Activated naive CD4-positive, alpha-beta T cell treated with anti-CD3 and anti-CD28 coated beads, Interleukin-2, amount 10 ng/mL, durations not matched to agents 7 days and 5 days (primary cell): ENCODE data around the gene PSMB2.

Source experiments
- CTCF ChIA-PET: fragments of 350-600 bp; sonication (Branson Sonifier 250); formaldehyde crosslinking; loops from one replicate; lab custom pipeline; 2021; ENCODE audit warnings: antibody characterized with exemption; lab: Charles Lee
- DNase-seq: peaks from one replicate; pipeline ENCODE4 v3.0.0-alpha.2; 2020
- H3K27ac Mint-ChIP-seq: one replicate; pipeline ENCODE4 v1.8.0; 2021; ENCODE audit warnings: mild to moderate bottlenecking, moderate library complexity, mixed read lengths
- H3K27me3 Mint-ChIP-seq: one replicate; pipeline ENCODE4 v1.8.0; 2021; ENCODE audit warnings: mild to moderate bottlenecking, mixed read lengths
- H3K36me3 Mint-ChIP-seq: one replicate; pipeline ENCODE4 v1.8.0; 2021; ENCODE audit warnings: mixed read lengths
- H3K4me1 Mint-ChIP-seq: one replicate; pipeline ENCODE4 v1.8.0; 2021; ENCODE audit warnings: mixed read lengths
- H3K4me3 Mint-ChIP-seq: one replicate; pipeline ENCODE4 v1.8.0; 2021; ENCODE audit warnings: mild to moderate bottlenecking, moderate library complexity, mixed read lengths
- H3K9me3 Mint-ChIP-seq: one replicate; pipeline ENCODE4 v1.8.0; 2021; ENCODE audit warnings: mixed read lengths

The PSMB2 gene

DNA sequence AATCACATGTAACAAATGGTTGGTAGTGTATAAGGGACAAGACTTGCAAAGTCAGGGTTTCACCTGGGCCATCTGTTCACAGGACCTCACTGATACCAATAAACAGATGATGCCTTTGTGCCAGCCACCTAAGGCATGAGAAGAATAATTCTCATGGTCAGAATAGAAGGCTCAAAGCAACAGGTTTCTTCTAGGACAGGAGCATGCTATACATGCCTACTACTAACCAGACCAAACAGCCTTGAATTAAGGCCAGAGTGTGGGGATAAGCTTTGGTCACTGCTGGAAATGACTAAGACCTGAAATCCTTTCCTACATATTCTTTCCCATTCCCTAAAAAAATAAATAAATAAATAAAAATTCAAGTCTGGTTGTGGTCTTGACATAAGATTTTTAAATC is 17.5 kb downstream of the PSMB2 start:
- H3K4me1 Mint-ChIP-seq = peaks cover 2% of the 10 kb centered on the region
- CTCF ChIA-PET = no interaction called here

DNA sequence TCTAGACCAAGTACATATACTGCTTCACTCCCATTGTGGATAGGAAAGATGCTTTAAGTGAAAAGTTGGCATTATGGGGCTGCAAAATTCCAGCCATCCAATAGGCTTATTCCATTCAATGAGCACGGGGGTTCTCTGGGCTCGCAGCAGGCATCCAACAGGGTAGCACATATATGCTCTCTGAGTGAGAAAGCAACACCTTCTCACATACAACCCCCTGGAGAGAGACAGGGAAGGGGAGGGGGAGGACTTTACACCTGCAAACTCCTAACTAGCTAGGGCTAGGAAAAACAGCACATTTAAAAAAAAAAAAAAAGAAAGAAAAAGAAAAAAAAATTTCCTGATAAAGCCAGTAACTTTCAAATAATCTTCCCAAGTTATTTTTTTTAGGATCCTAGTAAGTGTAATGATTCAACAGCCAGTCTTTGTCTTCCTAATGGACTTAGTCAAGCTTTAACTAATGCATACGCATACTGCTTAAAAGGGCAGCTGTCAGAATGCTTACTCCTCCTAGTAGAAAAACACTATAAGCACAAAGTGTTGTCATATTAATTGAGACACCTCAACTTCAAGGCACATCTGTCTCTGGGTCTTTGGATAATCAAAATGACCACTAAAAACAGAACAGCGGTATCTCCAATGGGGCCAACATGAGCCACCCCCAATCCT is 18.7 kb downstream of the PSMB2 start:
- Mint-ChIP-seq H3K4me3 (no peak overlapping the region), H3K9me3 (no peaks in the 10 kb centered on the region), H3K27me3 (no peaks in the 10 kb centered on the region), H3K36me3 (peaks cover 21% of the 10 kb centered on the region), H3K4me1 (peaks cover 2% of the 10 kb centered on the region), H3K27ac (no peak overlapping the region)
- DNase-seq = no peak
- CTCF ChIA-PET = no interaction called here

More for the DNA sequence above, 17.5 kb downstream of the PSMB2 start:
- Mint-ChIP-seq H3K27ac (no peak overlapping the region), H3K27me3 (no peaks in the 10 kb centered on the region), H3K9me3 (no peaks in the 10 kb centered on the region), H3K4me3 (no peak overlapping the region), H3K36me3 (peaks cover 23% of the 10 kb centered on the region)
- DNase-seq = no peak

DNA sequence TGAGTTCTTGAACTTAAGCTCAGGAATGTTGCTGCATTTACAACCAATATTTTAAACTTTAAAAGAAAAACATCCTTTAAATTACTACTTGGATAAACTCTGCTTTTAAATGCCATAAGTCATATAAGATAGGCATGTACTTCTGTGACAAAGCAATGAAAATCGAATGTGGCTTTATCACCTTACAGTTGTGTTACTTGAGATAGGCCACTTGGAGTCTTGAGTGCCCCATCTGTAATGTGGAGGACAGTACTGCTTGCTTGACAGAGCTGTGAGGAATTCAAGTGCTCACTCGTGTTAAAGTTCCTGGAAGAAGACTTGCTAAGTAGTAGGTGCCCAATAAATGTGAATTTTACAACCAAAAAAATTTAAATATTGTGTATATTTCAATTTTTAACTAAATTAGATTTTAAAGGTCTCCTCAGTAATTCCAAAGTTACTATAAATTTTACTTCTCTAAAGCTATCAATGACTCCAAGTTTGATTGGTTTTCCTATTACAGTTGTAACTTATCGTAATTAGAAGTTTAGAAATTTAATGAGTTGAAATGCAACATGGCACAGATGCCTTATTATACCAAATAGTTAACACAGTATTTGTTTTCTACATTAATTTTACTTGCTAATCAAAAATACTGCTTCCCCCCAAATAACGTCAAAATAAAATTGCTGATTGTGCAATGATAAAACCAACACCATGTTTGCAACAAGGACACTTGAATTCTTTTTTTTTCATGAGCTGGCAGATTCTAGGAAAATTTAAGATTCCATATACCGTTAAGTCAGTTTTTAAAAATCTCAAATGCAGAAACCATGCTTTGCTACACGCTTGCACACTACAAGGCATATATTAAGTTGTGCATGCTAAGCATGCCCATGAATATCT is 21.8 kb downstream of the PSMB2 start:
- Mint-ChIP-seq H3K4me3 (no peak overlapping the region), H3K9me3 (no peaks in the 10 kb centered on the region), H3K36me3 (peaks cover 20% of the 10 kb centered on the region), H3K4me1 (peaks cover 2% of the 10 kb centered on the region), H3K27me3 (no peaks in the 10 kb centered on the region), H3K27ac (no peak overlapping the region)
- CTCF ChIA-PET = interaction anchor here (1.0 to 1.1 kb wide), 2 partner anchors 51 to 96 kb away, joined by 3 read pairs; no protein-coding TSS in a partner anchor
- DNase-seq = no peak

DNA sequence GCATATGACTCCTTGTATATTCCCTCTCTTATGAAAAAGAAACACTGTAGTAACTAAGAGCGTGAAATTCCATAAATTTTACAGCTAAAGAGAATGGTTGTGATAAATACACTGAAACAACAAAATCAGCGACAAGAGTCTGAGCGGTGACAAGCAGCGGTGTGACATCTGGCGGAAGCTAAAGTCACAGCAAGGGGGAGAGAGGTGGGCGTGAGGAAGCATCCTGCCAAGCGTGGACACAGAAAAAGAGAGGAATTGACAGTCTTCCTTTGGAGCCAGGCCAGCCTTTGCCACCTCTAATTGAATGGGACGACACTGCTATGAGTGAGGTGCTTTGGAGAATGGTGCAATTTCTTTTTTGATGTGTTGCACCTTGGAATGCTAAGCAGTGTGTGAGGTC is 25.9 kb downstream of the PSMB2 start:
- Mint-ChIP-seq H3K27me3 (no peaks in the 10 kb centered on the region), H3K36me3 (peaks cover 23% of the 10 kb centered on the region), H3K4me1 (peaks cover 3% of the 10 kb centered on the region), H3K27ac (no peak overlapping the region), H3K9me3 (no peaks in the 10 kb centered on the region), H3K4me3 (no peak overlapping the region)
- DNase-seq = no peak
- CTCF ChIA-PET = no interaction called here

DNA sequence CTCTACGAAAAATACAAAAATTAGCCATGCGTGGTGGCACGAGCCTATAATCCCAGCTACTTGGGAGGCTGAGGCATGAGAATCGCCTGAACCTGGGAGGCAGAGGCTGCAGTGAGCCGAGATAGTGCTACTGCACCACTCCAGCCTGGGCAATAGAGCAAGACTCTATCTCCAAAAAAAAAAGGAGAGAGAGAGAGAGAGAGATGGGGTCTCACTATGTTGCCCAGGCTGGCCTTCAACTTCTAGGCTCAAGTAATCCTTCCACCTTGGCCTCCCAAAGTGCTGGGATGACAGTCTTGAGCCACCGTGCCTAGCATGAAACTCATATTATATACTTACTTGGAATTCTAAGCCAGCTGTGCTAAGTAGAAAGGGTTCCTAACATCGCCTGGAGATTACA is 29.7 kb downstream of the PSMB2 start:
- Mint-ChIP-seq H3K4me1 (peaks cover 6% of the 10 kb centered on the region), H3K27me3 (no peaks in the 10 kb centered on the region), H3K9me3 (no peaks in the 10 kb centered on the region), H3K36me3 (peaks cover 37% of the 10 kb centered on the region), H3K4me3 (no peak overlapping the region), H3K27ac (no peak overlapping the region)
- CTCF ChIA-PET = no interaction called here
- no peak for DNase-seq

DNA sequence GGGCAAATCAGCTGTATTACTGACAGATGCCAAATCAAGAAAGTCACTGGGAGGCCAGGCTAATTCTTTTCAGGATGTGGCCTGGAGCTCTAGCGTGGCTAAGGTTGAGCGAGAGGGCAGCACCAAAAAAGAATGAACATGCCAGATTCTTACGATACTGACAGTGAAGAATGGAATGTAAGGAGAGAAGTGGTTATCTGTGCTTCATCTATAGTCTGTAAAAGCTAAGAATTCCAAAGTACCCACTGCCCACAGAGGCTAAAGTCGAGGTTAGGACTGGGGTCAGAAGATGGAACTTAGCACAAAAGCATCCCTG is 35.5 kb downstream of the PSMB2 start:
- CTCF ChIA-PET = no interaction called here
- Mint-ChIP-seq H3K36me3 (peaks cover 46% of the 10 kb centered on the region), H3K27ac (no peak overlapping the region), H3K4me3 (no peak overlapping the region), H3K4me1 (peaks cover 4% of the 10 kb centered on the region), H3K9me3 (no peaks in the 10 kb centered on the region), H3K27me3 (no peaks in the 10 kb centered on the region)
- no peak for DNase-seq

DNA sequence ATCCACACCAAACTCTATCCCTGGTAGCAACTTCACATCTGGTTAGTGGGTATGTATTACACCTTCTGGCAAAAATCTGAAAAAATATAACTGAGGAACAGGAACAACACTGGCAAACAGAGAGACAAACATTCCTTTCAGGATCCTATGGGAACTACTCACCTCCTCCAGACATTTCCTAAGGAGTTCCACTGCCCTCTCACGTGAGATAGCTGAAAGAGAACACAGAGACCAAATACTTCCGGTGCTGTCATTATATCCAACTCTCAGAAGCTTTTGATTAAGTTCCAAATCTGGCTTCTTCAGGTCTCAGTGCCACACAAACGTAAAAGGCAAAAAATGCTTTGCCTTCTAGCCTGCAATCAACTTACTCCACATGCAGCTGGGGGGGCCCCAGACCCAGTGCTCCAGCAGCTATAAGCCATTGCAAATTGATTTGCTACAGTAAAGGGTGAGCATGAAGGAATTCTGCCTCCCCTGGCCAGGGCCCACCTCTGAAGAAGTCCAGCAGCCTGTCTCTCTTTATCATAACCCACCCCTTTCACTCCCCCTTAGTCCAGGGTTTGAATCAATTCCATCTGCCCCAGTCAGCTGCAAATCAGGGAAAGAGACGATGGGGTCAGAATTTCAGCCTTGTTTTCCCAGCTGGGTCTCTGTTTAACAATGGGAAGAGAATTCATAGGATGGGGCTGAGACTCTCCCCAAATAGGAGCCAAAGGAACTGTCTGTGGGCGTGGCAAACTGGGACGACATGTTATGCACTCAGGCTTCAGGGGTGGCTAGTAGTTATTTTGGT is 36.1 kb downstream of the PSMB2 start:
- CTCF ChIA-PET = no interaction called here
- no peak for DNase-seq
- no peak overlapping the region for H3K27ac Mint-ChIP-seq
- peaks cover 3% of the 10 kb centered on the region for H3K4me1 Mint-ChIP-seq
- H3K27me3 Mint-ChIP-seq = no peaks in the 10 kb centered on the region
- H3K4me3 Mint-ChIP-seq = no peak overlapping the region
- no peaks in the 10 kb centered on the region for H3K9me3 Mint-ChIP-seq
- H3K36me3 Mint-ChIP-seq = peaks cover 46% of the 10 kb centered on the region

DNA sequence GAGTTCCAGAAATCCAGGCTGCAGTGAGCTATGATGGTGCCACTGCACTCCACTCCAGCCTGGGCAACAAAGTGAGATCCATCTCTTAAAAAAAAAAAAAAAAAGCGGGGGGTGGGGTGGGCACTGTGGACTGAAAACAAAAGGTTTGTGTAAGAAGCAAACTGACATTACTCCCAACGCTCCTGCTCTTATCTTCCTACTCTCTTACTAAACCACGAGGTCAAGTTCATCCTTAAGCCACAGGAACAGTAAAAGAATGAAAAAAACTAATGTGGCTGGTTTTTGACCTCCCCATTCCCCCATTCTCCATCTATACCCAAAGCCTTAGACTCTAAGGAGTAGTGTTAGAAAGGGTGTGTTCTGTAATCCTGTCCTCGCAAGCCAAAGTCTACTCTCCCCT is 37.4 kb downstream of the PSMB2 start:
- Mint-ChIP-seq H3K27me3 (no peaks in the 10 kb centered on the region), H3K27ac (no peak overlapping the region), H3K36me3 (peaks cover 43% of the 10 kb centered on the region), H3K4me3 (no peak overlapping the region), H3K4me1 (no peaks in the 10 kb centered on the region), H3K9me3 (no peaks in the 10 kb centered on the region)
- no peak for DNase-seq
- CTCF ChIA-PET = interaction anchor here (1.3 kb wide), 1 partner anchor 112 kb away, joined by 5 read pairs; no protein-coding TSS in a partner anchor

DNA sequence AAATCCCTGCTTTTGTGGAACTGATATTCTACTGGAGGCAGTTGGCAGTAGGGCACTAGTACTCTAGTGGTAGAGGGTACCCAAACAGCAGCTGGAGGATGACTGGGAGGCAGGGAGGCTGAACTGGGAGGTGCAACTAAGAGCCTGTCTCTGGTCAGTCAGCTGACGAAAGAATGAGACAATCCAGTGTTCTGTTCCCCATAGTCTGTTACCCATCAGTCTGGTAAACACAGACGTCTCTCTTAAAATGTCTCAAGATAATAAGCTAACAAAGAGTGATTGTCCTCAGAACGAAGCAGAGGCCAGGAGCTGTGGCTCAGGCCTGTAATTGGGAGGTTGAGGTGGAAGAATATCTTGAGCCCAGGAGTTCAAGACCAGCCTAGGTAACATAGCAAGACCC is 37.9 kb downstream of the PSMB2 start:
- CTCF ChIA-PET = interaction anchor here (1.3 kb wide), 1 partner anchor 113 kb away, joined by 5 read pairs; no protein-coding TSS in a partner anchor
- Mint-ChIP-seq H3K27ac (no peak overlapping the region), H3K9me3 (no peaks in the 10 kb centered on the region), H3K4me1 (no peaks in the 10 kb centered on the region), H3K4me3 (no peak overlapping the region), H3K36me3 (peaks cover 41% of the 10 kb centered on the region), H3K27me3 (no peaks in the 10 kb centered on the region)
- DNase-seq = no peak

DNA sequence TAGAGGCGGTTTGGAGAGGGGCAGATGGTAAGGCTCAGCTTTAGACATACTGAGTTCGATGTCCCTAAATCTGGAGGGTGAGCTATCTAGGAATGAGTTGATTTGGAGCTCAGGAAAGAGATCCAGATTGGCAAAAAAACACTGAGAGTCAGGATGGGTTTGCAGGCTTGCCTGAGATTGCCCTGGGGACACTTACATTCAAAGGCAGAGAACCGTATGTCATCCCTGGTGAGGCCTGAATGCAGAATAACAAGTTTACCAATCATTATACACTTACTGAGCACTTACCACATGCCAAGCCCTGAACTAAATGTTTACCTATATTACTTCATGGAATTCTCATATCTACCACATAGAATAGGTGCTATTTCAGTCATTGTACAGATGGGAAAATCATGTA is 40.7 kb downstream of the PSMB2 start:
- no peak overlapping the region for H3K4me3 Mint-ChIP-seq
- H3K36me3 Mint-ChIP-seq = peaks cover 28% of the 10 kb centered on the region
- H3K9me3 Mint-ChIP-seq = no peaks in the 10 kb centered on the region
- no peaks in the 10 kb centered on the region for H3K27me3 Mint-ChIP-seq
- CTCF ChIA-PET = interaction anchor here (1.1 kb wide), 1 partner anchor 128 kb away, joined by 4 read pairs; no protein-coding TSS in a partner anchor
- H3K27ac Mint-ChIP-seq = no peak overlapping the region
- DNase-seq = no peak
- H3K4me1 Mint-ChIP-seq = no peaks in the 10 kb centered on the region

DNA sequence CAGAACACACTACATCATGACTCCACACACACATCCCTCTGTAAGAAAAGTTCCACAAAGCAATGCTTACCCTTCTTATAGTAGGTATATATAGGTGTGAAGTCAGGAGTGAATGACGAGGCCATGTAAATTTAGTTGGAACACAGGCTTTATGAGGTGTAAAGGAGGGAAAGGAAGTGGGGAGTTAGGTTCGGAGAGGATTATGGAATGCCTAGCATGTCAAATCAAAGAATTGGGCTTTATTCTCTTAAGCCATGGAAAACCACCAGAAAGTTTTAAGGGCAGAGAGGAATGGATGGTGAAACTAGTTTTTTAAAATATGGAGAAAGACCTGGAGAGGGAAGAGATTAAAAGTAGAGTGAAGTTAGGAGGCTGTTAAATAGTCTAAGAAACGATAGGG is 41.9 kb downstream of the PSMB2 start:
- H3K27me3 Mint-ChIP-seq = no peaks in the 10 kb centered on the region
- no peaks in the 10 kb centered on the region for H3K9me3 Mint-ChIP-seq
- peaks cover 22% of the 10 kb centered on the region for H3K36me3 Mint-ChIP-seq
- no peaks in the 10 kb centered on the region for H3K4me1 Mint-ChIP-seq
- no peak overlapping the region for H3K4me3 Mint-ChIP-seq
- CTCF ChIA-PET = interaction anchor here (1.1 kb wide), 1 partner anchor 129 kb away, joined by 4 read pairs; no protein-coding TSS in a partner anchor
- no peak overlapping the region for H3K27ac Mint-ChIP-seq
- no peak for DNase-seq

DNA sequence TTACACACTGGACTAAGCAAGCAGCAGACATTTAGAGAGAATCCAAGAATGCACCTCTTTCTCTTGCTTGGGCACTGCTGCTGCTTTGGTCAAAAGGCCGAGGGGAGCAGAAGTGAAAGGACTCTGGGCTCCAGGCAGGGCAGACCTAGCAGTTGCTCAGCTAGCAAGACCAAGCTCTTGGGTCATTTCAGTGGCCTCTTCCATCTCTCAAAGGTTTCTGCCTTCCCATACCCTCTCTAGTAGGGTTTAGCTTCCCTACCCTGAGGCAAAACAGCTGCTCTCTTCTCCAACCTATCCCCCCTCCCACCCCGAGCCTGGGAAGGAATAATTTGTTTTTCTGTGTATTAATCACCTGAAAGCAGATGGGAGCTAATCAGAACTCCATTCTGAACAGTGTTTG is 42.4 kb downstream of the PSMB2 start:
- Mint-ChIP-seq H3K27ac (no peak overlapping the region), H3K9me3 (no peaks in the 10 kb centered on the region), H3K36me3 (peaks cover 19% of the 10 kb centered on the region), H3K4me3 (no peak overlapping the region), H3K4me1 (no peaks in the 10 kb centered on the region), H3K27me3 (no peaks in the 10 kb centered on the region)
- DNase-seq = no peak
- CTCF ChIA-PET = no interaction called here

DNA sequence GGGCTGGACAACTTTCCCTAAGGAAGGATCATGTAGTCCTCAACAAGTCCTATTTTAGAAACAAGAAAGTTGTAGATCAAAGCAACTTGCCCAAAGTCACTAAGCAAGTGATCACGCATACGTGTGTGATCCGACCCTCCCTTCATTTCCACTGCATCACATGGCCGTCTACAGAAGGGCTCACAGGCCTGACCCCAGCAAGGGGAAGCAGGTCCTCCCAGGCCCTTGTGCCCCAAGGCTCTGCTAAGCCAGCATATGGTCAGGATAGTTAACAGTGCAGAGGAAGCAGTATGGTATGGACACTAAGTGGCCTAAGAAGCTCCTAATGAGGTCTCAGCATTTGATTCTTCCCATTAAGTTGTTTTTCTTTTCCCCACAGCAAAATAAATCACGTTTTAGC is 43.5 kb downstream of the PSMB2 start:
- H3K27me3 Mint-ChIP-seq = no peaks in the 10 kb centered on the region
- no peak for DNase-seq
- H3K27ac Mint-ChIP-seq = no peak overlapping the region
- CTCF ChIA-PET = no interaction called here
- peaks cover 4% of the 10 kb centered on the region for H3K4me1 Mint-ChIP-seq
- no peaks in the 10 kb centered on the region for H3K9me3 Mint-ChIP-seq
- H3K36me3 Mint-ChIP-seq = peaks cover 11% of the 10 kb centered on the region
- H3K4me3 Mint-ChIP-seq = no peak overlapping the region

DNA sequence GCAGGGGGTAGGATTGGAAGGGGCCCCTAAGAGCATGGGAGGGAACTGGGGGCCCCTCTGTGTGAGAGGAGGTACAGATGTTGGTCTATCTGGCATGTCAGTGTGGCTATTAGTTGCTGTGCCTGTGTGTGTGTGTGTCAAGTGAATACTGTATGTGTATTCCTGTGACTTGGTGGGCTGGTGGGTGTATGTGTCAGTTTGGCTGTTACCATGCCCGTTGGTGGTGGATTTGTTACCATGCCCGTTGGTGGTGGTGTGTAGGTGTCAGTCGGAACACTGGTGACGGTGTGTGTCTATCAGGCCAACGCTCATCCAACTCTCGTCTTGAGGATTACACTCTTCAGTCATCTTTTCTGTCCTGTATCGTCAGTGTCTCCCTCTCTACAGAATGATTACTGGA is 45.6 kb downstream of the PSMB2 start:
- no peaks in the 10 kb centered on the region for H3K9me3 Mint-ChIP-seq

More for the DNA sequence above, 45.6 kb downstream of the PSMB2 start:
- Mint-ChIP-seq H3K36me3 (peaks cover 10% of the 10 kb centered on the region), H3K27me3 (no peaks in the 10 kb centered on the region), H3K27ac (no peak overlapping the region), H3K4me1 (peaks cover 6% of the 10 kb centered on the region), H3K4me3 (no peak overlapping the region)
- no peak for DNase-seq
- CTCF ChIA-PET = no interaction called here
